ENCODE data around the gene ASCC2.

DNA sequence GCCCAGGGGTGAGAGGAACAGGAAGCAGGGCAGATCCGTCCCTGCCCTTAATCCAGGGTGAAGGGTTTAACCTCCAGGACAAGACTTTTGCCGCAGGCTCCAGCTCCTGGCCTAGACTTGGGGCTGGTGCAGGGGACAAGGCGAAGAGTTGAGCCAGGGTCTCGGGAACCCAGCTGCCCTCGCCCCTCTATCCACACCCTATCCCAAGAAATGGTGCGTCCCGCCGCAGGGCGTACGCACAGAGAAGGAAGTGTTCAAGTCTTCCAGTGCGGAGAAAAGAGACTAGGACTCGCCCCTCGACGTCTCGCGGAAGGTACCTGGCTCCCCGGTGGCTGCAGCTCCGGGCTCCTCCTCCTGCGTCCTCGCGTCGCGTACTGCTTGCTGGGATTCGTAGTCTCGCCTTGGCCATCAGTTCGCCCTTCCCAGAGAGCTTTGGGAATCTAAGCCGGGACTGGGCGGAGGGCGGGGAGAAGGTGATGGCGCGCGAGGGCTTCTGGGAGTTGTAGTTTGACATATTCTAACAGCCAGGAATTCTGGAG is 71.4 kb downstream of the ASCC2 start, which contains the start of gene ZMAT5:
- TF ChIP-seq RCOR1 (IDR thresholded peaks at IDR 0.05; ENCODE audit: insufficient replicate concordance, low read length): no peak
- TF ChIP-seq RFX5 (IDR thresholded peaks at IDR 0.05; ENCODE audit: low read depth, low read length): no peak
- TF ChIP-seq, protein P1, sequence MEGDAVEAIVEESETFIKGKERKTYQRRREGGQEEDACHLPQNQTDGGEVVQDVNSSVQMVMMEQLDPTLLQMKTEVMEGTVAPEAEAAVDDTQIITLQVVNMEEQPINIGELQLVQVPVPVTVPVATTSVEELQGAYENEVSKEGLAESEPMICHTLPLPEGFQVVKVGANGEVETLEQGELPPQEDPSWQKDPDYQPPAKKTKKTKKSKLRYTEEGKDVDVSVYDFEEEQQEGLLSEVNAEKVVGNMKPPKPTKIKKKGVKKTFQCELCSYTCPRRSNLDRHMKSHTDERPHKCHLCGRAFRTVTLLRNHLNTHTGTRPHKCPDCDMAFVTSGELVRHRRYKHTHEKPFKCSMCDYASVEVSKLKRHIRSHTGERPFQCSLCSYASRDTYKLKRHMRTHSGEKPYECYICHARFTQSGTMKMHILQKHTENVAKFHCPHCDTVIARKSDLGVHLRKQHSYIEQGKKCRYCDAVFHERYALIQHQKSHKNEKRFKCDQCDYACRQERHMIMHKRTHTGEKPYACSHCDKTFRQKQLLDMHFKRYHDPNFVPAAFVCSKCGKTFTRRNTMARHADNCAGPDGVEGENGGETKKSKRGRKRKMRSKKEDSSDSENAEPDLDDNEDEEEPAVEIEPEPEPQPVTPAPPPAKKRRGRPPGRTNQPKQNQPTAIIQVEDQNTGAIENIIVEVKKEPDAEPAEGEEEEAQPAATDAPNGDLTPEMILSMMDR (conservative IDR thresholded peaks at IDR 0.05; ENCODE audit: low read depth, low read length): no peak
- no peak for TF ChIP-seq CEBPB (IDR thresholded peaks at IDR 0.05; ENCODE audit: low read depth, low read length)
- TF ChIP-seq SMC3 (IDR thresholded peaks at IDR 0.05; ENCODE audit: low read depth, low read length): no peak
- TF ChIP-seq POLR2A (IDR thresholded peaks at IDR 0.05; ENCODE audit: low read depth, low read length): peak; percentile 37; the same call in 1 of the 2 replicates
- TF ChIP-seq RAD21 (IDR thresholded peaks at IDR 0.05; ENCODE audit: low read length): no peak

Data from IMR-90 (cell line).